ENCODE data around the gene ZCCHC10. TPM values are rescaled to one million over a fixed set of nuclear protein-coding genes. Genes with fewer than 3 reads are reported as not detected.
"Not testable (repeated sequence)": the region's sequence is repeated elsewhere in the genome, so short reads cannot be mapped to it uniquely, and the experiment has no call there.

ZCCHC10 gene
- total RNA-seq, 4 donors from 2014 or later: 7.0 to 29.7 (median 13.3) TPM

DNA sequence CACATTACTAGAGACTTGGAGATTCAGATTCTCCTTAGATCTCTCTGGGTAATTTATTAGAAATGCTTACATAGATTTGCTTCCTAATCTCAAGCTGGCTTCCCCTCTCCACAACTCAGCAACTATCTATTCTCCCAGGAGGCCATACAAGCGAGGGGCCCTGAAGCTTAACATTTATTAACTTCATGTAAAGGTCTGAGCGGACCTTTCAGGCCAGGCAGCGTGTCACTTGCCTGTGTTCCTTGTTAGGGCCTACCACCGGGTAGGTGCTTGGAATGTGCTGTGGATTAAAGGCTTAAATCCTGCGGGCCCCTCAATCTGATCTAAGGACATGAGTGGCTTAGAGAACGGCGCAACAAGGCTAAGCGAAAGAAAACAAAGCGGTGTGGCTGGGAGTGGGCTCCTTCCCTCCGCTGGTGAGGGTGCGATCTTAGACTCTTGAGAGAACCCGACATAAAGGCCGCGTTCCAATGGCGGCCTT lies 24.8 kb upstream of the ZCCHC10 start:
- Histone ChIP-seq H3K27me3 (no peaks in the 10 kb centered on the region), H3K4me3 (peak overlapping the region; percentile 79 to 99 (median 90)), H3K27ac (peak overlapping the region; percentile 98 to 100 (median 99)), H3K36me3 (no peaks in the 10 kb centered on the region), H3K4me1 (peaks cover 4 to 47% (median 26%) of the 10 kb centered on the region in 3 donors), H3K9me3 (no peaks in the 10 kb centered on the region)
- DNase-seq: no peak
- intact Hi-C loops (cut with DNase I): loop anchor here (10.0 kb wide), 1 partner anchor 86 kb away; the partner anchor contains the start of gene AFF4
- no peak for TF ChIP-seq POLR2A (IDR thresholded peaks at IDR 0.05)
- TF ChIP-seq, protein P1, sequence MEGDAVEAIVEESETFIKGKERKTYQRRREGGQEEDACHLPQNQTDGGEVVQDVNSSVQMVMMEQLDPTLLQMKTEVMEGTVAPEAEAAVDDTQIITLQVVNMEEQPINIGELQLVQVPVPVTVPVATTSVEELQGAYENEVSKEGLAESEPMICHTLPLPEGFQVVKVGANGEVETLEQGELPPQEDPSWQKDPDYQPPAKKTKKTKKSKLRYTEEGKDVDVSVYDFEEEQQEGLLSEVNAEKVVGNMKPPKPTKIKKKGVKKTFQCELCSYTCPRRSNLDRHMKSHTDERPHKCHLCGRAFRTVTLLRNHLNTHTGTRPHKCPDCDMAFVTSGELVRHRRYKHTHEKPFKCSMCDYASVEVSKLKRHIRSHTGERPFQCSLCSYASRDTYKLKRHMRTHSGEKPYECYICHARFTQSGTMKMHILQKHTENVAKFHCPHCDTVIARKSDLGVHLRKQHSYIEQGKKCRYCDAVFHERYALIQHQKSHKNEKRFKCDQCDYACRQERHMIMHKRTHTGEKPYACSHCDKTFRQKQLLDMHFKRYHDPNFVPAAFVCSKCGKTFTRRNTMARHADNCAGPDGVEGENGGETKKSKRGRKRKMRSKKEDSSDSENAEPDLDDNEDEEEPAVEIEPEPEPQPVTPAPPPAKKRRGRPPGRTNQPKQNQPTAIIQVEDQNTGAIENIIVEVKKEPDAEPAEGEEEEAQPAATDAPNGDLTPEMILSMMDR (IDR thresholded peaks at IDR 0.05): no peak
- 1 to 5% methylated on average over 10 of the region's 15 CpGs for WGBS, 2 donors

DNA sequence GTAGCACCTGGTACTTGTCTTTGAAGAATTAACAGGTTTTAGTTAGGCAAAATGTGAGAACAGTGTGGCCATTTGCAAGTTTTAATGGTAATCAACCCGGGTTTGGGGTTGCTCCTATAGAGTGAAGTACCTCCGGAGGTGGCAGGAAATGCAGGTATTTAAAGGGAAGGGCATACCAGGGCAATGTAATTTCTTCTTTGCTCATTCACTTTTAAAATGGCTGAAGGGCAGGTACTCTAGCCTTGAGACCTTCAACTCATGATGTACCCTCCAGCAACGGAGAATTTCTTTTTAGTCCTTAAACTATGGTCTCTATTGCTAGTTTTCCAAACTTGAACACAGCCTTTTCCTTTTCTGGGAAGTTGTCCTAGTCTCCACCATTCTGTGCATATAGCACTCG lies 24.2 kb upstream of the ZCCHC10 start:
- Histone ChIP-seq H3K36me3 (no peaks in the 10 kb centered on the region), H3K4me1 (peaks cover 4 to 42% (median 23%) of the 10 kb centered on the region in 3 donors), H3K9me3 (no peaks in the 10 kb centered on the region), H3K27ac (peak overlapping the region; percentile 98 to 100 (median 99)), H3K27me3 (no peaks in the 10 kb centered on the region), H3K4me3 (peak overlapping the region; percentile 79 to 99 (median 90))
- no peak for TF ChIP-seq POLR2A (IDR thresholded peaks at IDR 0.05)
- no peak for DNase-seq
- 37 to 50% methylated on average over 4 of the region's 4 CpGs for WGBS, 2 donors
- intact Hi-C loops (cut with DNase I): loop anchor here (10.0 kb wide), 1 partner anchor 86 kb away; the partner anchor contains the start of gene AFF4

DNA sequence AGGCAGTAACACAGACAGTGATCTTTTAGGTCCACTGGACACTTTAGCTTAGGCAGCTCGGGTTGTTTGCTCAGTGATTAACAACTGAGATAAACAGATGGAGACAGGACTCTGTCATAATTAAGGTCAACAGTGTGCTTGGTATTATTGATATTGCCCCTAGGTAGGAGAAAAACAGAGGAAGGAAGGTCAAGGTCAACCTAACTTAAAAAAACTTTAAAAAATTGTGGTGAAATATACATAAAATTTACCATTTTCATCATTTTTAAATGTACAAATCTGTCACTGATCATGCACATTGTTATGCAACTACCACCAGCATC lies 23.3 kb upstream of the ZCCHC10 start:
- Histone ChIP-seq H3K9me3 (no peaks in the 10 kb centered on the region), H3K4me1 (peaks cover 4 to 36% (median 23%) of the 10 kb centered on the region in 3 donors), H3K4me3 (no peak overlapping the region), H3K27me3 (no peaks in the 10 kb centered on the region), H3K27ac (peak overlapping the region in 1 of 4 donors; percentile 6), H3K36me3 (no peaks in the 10 kb centered on the region)
- TF ChIP-seq POLR2A (IDR thresholded peaks at IDR 0.05): no peak
- TF ChIP-seq, protein P1 (IDR thresholded peaks at IDR 0.05): no peak
- intact Hi-C loops (cut with DNase I): loop anchor here (10.0 kb wide), 1 partner anchor 85 kb away; the partner anchor contains the start of gene AFF4
- no peak for DNase-seq
- 50 to 65% methylated on average over 1 of the region's 1 CpG for WGBS, 2 donors

DNA sequence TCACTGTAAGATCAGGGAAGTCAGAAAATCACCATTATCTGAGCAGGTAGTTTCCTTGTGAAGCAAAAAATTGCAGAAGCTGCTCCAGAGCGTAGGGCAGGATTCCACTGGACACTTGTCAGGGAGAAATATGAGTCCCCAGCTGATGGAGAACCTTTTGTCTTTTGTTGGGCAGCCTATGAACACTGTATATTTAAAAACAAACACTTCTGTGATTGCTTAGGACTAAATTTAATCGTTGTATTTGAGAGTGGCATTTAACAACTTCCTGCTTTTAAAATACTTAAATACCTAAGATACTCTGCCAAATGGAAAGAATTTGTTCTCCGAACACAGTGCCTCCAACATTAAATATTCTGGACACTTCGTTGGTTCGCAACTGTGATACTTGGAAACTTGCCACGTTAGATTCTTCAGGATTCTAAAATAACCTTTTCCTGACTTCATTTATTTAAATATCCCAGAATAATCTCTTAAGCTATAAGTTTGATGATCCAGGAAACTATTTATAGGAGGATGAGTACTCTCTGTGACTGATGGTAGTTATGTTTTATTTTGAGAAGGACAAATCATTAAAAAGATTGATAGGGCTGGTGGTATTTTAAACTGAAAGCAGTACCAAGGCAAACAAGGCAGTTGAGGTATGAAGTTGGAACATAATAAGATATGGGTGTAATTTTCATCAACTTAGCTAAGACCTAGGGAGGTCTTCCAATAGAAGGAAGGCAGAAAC lies 22.8 kb upstream of the ZCCHC10 start:
- DNase-seq: no peak
- 42 to 69% methylated on average over 6 of the region's 6 CpGs for WGBS, 2 donors
- peak overlapping the region in 2 of 4 donors; percentile 17 to 27 for H3K27ac ChIP-seq
- no peaks in the 10 kb centered on the region for H3K9me3 ChIP-seq
- H3K27me3 ChIP-seq: no peaks in the 10 kb centered on the region
- peaks cover 4 to 31% (median 19%) of the 10 kb centered on the region in 3 donors for H3K4me1 ChIP-seq
- H3K36me3 ChIP-seq: no peaks in the 10 kb centered on the region
- no peak overlapping the region for H3K4me3 ChIP-seq
- intact Hi-C loops (cut with DNase I): no loop called here
- TF ChIP-seq, protein P1 (IDR thresholded peaks at IDR 0.05): no peak
- no peak for TF ChIP-seq POLR2A (IDR thresholded peaks at IDR 0.05)

DNA sequence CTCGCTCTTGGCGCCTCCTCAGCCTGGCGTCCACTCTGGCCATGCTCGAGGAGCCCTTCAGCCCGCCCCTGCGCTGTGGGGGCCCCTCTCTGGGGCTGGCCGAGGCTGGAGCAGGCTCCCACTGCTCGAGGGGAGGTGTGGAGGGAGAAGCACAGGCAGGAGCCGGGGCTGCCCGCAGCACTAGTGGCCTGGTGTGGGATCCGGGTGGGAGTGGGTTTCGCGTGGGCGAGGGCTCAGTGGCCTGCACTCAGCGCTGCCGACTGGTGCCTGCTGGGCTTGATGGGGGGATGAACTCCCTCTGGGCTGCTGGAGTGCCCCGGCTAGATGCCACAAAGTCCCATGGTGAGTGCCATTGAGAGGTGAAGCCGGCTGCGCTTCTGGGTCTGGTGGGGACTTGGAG lies 21.1 kb upstream of the ZCCHC10 start:
- Histone ChIP-seq H3K4me3 (no peak overlapping the region), H3K27ac (no peak overlapping the region), H3K4me1 (peaks cover 0 to 17% (median 9%) of the 10 kb centered on the region in 3 donors), H3K27me3 (no peaks in the 10 kb centered on the region), H3K36me3 (no peaks in the 10 kb centered on the region), H3K9me3 (no peaks in the 10 kb centered on the region)
- WGBS, 2 donors: 74 to 94% methylated on average over 3 to 5 of the region's 19 CpGs
- DNase-seq: no peak
- TF ChIP-seq, protein P1 (IDR thresholded peaks at IDR 0.05): no peak
- TF ChIP-seq POLR2A (IDR thresholded peaks at IDR 0.05): no peak
- intact Hi-C loops (cut with DNase I): no loop called here

DNA sequence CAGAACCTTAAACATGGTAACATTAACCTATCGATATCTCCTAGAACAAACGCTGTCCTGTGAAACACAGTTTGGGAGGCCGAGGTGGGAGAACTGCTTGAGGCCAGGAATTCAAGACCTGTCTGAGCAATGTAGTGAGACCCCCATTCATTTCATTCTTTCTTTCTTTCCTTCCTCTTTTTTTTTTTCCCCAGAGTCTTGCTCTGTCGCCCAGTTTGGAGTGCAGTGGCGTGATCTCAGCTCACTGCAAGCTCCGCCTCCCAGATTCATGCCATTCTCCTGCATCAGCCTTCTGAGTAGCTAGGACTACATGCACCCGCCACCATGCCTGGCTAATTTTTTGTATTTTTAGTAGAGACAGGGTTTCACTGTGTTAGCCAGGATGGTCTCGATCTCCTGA lies 20.2 kb upstream of the ZCCHC10 start:
- H3K4me1 ChIP-seq: peaks cover 0 to 24% (median 11%) of the 10 kb centered on the region in 3 donors
- intact Hi-C loops (cut with DNase I); DNase-seq; H3K36me3 ChIP-seq; H3K27me3 ChIP-seq; H3K27ac ChIP-seq; H3K9me3 ChIP-seq; H3K4me3 ChIP-seq: not testable (repeated sequence)
- WGBS, 2 donors: 84 to 89% methylated on average over 8 of the region's 8 CpGs
